ENCODE results near the gene RILPL2. TPM values are rescaled to one million over a fixed set of nuclear protein-coding genes. Genes with fewer than 3 reads are reported as not detected.

Gene RILPL2
- total and polyA plus RNA-seq, 4 donors: 7.7 to 40.7 (median 12.9) TPM

DNA sequence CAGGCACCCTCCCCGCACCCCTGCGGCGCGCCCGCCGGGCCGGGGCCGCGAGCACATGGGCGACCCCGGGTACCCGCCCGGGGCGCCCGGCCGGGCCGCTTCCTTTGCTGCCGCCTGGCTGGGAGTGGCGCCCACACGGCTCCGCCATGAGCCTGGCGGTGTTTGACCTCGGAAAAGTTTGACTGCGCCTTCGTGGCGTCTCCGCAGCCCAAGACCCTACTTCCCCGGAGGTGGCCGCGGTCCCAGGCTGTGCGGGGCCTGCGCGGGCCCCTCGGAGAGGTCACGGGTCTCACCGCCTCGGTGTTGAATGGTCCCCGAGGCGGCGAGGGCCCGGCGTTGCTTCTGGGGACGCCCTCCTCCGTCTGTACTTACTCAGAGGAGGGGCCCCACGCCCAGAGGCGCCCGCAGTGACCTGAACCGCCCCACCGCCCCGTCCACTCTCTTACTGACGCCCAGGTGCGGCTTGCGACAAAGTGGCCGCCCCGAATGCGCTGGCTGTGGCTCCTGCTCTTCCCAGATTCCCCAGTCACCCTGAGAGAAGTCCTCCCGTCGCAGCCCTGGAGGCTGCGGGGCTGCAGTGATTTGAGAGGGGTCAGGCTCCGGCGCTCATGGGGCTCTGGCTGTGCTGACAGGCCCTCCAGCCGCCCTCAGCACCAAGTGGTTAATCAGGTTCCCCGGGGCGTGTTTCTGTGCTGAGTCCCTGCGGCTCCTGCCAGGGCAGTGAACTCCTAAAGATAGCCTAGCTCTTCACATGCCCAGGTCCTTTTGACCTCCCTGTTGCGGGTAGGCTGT lies 46.7 kb downstream of the RILPL2 start:
- WGBS, 2 donors: 3 to 10% methylated on average over 47 to 66 of the region's 66 CpGs
- H3K4me3 ChIP-seq: peak overlapping the region; percentile 82
- ATAC-seq (ENCODE audit: insufficient read depth, low FRiP score) (peak; percentile 32), DNase-seq (peak in 2 of 3 donors; percentile 51 to 64)
- H3K9ac ChIP-seq (ENCODE audit: insufficient read depth in 1 of 2, low read length in 2 of 2): no peak overlapping the region
- H3K4me1 ChIP-seq (ENCODE audit: control insufficient read depth in 5 of 5, insufficient read depth in 5 of 5, low read length in 5 of 5): peaks cover 0 to 29% (median 13%) of the 10 kb centered on the region in 5 donors
- H3K27ac ChIP-seq (ENCODE audit: low read depth in 1 of 2, low read length in 1 of 2): peak overlapping the region; percentile 82 to 94
- H3K27me3 ChIP-seq (ENCODE audit: control insufficient read depth in 3 of 3, insufficient read depth in 3 of 3, low read length in 2 of 3): no peaks in the 10 kb centered on the region
- H3K9me3 ChIP-seq (ENCODE audit: control insufficient read depth in 4 of 4, insufficient read depth in 3 of 4, low read length in 3 of 4): no peaks in the 10 kb centered on the region
- TF ChIP-seq, protein P1, sequence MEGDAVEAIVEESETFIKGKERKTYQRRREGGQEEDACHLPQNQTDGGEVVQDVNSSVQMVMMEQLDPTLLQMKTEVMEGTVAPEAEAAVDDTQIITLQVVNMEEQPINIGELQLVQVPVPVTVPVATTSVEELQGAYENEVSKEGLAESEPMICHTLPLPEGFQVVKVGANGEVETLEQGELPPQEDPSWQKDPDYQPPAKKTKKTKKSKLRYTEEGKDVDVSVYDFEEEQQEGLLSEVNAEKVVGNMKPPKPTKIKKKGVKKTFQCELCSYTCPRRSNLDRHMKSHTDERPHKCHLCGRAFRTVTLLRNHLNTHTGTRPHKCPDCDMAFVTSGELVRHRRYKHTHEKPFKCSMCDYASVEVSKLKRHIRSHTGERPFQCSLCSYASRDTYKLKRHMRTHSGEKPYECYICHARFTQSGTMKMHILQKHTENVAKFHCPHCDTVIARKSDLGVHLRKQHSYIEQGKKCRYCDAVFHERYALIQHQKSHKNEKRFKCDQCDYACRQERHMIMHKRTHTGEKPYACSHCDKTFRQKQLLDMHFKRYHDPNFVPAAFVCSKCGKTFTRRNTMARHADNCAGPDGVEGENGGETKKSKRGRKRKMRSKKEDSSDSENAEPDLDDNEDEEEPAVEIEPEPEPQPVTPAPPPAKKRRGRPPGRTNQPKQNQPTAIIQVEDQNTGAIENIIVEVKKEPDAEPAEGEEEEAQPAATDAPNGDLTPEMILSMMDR (IDR thresholded peaks at IDR 0.05; ENCODE audit: control extremely low read depth, extremely low read depth): no peak
- peaks cover 8 to 27% (median 19%) of the 10 kb centered on the region in 4 donors for H3K36me3 ChIP-seq (ENCODE audit: control insufficient read depth in 4 of 4, insufficient read depth in 4 of 4, low read length in 4 of 4)

DNA sequence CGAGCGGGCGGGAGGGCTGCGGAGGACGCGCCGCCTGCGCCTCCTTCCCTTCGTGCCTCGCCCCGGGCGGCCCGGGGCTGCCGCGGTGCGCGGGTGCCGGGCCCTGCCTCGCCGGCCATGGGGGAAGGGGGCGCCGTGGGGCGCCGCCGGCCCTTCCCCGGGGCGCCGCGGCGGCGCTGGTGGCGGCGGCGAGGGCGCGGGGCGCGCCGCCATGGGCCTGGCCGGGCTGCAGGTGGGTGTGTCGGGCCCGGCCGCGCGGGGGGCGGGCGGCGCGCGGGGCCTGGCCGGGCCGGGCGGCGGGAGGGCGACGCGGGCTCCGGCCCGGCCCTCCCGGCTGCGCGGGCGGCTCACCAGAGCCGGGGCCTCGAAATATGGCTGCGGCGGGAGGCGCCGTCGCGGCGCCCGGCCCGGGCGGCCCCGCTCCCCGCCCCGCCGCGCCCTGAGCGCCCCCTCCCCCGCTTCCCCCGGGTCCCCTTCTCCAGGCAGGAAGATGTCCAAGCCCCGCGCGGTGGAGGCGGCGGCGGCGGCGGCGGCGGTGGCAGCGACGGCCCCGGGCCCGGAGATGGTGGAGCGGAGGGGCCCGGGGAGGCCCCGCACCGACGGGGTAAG lies 47.4 kb downstream of the RILPL2 start:
- DNase-seq (no peak), ATAC-seq (ENCODE audit: insufficient read depth, low FRiP score) (no peak)
- TF ChIP-seq, protein P1 (IDR thresholded peaks at IDR 0.05; ENCODE audit: control extremely low read depth, extremely low read depth): no peak
- Histone ChIP-seq H3K4me1 (ENCODE audit: control insufficient read depth in 5 of 5, insufficient read depth in 5 of 5, low read length in 5 of 5) (peaks cover 0 to 32% (median 15%) of the 10 kb centered on the region in 5 donors), H3K27me3 (ENCODE audit: control insufficient read depth in 3 of 3, insufficient read depth in 3 of 3, low read length in 2 of 3) (no peaks in the 10 kb centered on the region), H3K36me3 (ENCODE audit: control insufficient read depth in 4 of 4, insufficient read depth in 4 of 4, low read length in 4 of 4) (peaks cover 8 to 22% (median 14%) of the 10 kb centered on the region in 4 donors), H3K9ac (ENCODE audit: insufficient read depth in 1 of 2, low read length in 2 of 2) (no peak overlapping the region), H3K27ac (ENCODE audit: low read depth in 1 of 2, low read length in 1 of 2) (peak overlapping the region; percentile 82 to 94), H3K4me3 (peak overlapping the region; percentile 82), H3K9me3 (ENCODE audit: control insufficient read depth in 4 of 4, insufficient read depth in 3 of 4, low read length in 3 of 4) (no peaks in the 10 kb centered on the region)
- WGBS, 2 donors: 0 to 1% methylated on average over 3 to 95 of the region's 102 CpGs

DNA sequence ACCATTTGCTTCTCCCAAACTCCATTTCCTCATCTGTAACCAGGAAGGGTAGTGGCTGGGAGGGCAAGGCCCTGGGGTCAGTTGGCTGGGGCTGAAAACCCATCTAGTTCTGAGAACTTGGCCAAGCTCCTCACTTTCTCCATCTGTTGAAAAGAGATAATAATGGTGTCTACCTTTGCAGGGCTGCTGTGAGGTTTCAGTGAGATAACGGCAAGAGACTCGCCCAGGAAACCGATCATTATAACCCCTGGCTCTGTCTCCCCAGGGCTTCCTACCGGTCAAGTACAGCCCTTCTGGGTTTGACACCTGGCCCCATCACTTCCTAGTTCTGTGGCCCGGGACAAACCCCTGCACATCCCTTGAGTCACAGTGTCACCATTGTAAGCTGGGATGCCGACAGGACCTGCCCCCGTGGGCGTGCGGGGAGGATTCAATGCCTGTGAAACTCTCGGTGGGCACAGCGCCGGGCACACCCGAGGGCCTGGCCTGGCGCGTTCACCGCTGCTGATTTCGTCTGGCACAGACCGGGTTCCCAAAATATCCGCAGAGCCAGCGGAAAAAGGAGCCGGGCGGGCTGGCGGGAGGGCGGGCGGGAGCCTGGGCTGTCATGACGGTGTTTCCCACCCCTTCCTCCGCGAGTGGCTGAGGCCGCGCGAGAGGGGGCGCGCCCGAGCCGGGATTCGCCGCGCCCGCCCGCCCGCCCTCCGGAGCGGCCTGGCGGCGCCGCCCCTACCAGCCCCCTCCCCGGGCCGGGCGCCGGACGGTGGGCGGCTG lies 48.1 kb downstream of the RILPL2 start:
- peak overlapping the region; percentile 89 to 93 for H3K27ac ChIP-seq (ENCODE audit: low read depth in 1 of 2, low read length in 1 of 2)
- peak overlapping the region; percentile 65 for H3K4me3 ChIP-seq
- H3K4me1 ChIP-seq (ENCODE audit: control insufficient read depth in 5 of 5, insufficient read depth in 5 of 5, low read length in 5 of 5): peaks cover 0 to 32% (median 15%) of the 10 kb centered on the region in 5 donors
- peak overlapping the region in 1 of 2 donors; percentile 88 for H3K9ac ChIP-seq (ENCODE audit: insufficient read depth in 1 of 2, low read length in 2 of 2)
- no peaks in the 10 kb centered on the region for H3K9me3 ChIP-seq (ENCODE audit: control insufficient read depth in 4 of 4, insufficient read depth in 3 of 4, low read length in 3 of 4)
- ATAC-seq (ENCODE audit: insufficient read depth, low FRiP score) (peak; percentile 67), DNase-seq (peak; percentile 82 to 89 (median 88))
- H3K36me3 ChIP-seq (ENCODE audit: control insufficient read depth in 4 of 4, insufficient read depth in 4 of 4, low read length in 4 of 4): peaks cover 8 to 22% (median 12%) of the 10 kb centered on the region in 4 donors
- TF ChIP-seq, protein P1 (IDR thresholded peaks at IDR 0.05; ENCODE audit: control extremely low read depth, extremely low read depth): no peak
- H3K27me3 ChIP-seq (ENCODE audit: control insufficient read depth in 3 of 3, insufficient read depth in 3 of 3, low read length in 2 of 3): no peaks in the 10 kb centered on the region
- WGBS, 2 donors: 0% methylated on average over 21 to 52 of the region's 52 CpGs

Measured in lung (tissue), 12 donors.